GM12872 (cell line): ENCODE results near the gene NDOR1.

Experiments used
- TF ChIP-seq, protein P1 (sequence below): IDR thresholded peaks from 3 replicates; pipeline ENCODE4 v1.5.1; 2011; ENCODE audit warnings: low read depth, mild to moderate bottlenecking, low read length, moderate library complexity; ENCODE audit not compliant: insufficient read depth

The NDOR1 gene

DNA sequence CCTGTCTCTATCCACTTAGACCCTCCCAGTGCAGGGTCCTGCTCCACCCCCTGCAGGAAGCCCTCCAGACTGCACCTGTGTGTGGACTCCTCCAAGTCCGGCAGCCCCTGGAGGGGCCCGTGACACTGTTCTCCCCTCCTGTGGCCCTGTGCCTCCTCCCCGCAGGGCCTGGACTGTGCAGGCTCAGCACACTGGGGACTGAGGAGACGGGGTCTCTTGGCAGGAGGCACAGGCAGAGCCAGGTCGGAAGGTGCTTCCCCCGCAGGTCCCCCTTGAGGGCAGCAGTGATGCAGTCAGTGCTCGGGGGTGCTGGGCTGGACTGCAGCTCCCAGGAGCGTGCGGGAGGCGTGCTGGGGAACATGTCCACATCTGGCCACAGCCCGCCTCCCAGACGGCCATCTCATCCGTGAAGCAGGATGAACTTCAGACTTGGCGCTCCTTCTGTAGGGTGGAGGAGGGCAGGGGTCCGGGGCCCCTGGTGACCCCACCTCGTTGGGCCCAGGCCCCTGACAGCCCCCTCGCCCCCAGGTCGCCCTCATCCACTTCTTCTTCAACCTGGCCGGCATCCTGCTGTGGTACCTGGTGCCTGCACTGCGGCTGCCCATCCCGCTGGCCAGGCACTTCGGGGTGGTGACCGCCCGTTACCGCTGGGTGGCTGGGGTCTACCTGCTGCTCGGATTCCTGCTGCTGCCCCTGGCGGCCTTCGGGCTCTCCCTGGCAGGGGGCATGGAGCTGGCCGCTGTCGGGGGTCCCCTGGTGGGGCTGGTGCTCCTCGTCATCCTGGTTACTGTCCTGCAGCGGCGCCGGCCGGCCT, 30.1 kb downstream of the NDOR1 start:
- TF ChIP-seq, protein P1, sequence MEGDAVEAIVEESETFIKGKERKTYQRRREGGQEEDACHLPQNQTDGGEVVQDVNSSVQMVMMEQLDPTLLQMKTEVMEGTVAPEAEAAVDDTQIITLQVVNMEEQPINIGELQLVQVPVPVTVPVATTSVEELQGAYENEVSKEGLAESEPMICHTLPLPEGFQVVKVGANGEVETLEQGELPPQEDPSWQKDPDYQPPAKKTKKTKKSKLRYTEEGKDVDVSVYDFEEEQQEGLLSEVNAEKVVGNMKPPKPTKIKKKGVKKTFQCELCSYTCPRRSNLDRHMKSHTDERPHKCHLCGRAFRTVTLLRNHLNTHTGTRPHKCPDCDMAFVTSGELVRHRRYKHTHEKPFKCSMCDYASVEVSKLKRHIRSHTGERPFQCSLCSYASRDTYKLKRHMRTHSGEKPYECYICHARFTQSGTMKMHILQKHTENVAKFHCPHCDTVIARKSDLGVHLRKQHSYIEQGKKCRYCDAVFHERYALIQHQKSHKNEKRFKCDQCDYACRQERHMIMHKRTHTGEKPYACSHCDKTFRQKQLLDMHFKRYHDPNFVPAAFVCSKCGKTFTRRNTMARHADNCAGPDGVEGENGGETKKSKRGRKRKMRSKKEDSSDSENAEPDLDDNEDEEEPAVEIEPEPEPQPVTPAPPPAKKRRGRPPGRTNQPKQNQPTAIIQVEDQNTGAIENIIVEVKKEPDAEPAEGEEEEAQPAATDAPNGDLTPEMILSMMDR = peak; percentile 46; the same call in 2 of the 3 replicates

- TF ChIP-seq, protein P1 = peak; percentile 93
These were observed 30.9 kb downstream of the NDOR1 start for GRCh38 chr9:137236238-137236935.

- TF ChIP-seq, protein P1 = no peak
These were observed 31.5 kb downstream of the NDOR1 start for GRCh38 chr9:137236936-137237421.

DNA sequence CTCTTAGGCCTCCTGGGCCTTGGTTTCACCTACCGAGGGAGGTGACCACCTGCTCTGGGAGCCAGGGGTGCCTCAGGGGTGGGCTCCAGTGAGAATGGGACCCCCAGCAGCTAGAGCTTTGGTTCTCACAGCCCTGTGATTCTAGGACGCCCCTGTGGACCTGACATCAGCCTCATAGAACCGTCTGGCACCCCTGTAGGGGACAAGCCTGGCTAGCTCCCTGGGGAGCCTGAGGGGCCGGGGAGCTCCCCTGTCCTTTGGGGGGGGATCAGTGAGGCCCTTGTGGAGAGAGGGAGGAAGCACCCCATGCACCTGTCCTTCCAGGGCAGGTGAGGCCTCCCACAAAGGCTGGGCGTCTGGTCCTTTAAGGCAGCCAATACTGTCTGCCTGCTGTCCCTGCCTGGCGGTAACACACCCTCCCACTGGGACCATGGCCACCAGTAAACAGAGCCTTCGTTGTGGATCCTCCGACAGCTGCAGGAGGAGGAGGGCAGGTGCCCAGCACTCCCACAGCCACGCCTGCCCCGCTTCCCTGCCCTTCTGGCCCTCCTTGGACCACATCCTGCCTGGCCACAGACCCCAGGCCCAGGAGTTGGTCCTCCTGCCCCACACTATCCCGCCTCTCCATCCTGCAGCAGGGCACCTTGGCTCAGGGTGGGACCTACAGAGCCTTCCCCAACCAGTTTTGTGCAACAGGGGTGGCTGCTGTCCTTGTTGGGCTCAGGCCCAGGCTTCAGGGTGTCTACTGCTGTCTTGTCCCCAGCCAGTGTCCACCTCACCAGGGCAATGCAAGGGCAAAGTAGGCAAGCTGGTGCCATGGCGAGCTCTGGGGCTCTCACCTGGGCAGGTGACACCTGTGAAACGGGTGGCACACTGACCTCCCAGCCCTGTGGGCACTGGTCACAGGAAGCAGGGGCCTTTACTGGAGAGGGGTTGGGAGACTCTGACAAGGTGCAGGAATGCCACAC, 32.5 kb downstream of the NDOR1 start:
- TF ChIP-seq, protein P1 = no peak

- TF ChIP-seq, protein P1 = no peak
These were observed 34.9 kb downstream of the NDOR1 start for GRCh38 chr9:137240318-137240840.

GRCh38 chr9:137240841-137241489, 35.5 kb downstream of the NDOR1 start, which contains the start of gene TUBB4B:
TUBB4B (plus strand) TSS chr9:137241287; CDS start chr9:137241361, 74 bp downstream.
- TF ChIP-seq, protein P1 = no peak
